ENCODE results near the gene WEE2.
"Not testable (repeated sequence)": the region's sequence is repeated elsewhere in the genome, so short reads cannot be mapped to it uniquely, and the experiment has no call there.

WEE2 gene

DNA sequence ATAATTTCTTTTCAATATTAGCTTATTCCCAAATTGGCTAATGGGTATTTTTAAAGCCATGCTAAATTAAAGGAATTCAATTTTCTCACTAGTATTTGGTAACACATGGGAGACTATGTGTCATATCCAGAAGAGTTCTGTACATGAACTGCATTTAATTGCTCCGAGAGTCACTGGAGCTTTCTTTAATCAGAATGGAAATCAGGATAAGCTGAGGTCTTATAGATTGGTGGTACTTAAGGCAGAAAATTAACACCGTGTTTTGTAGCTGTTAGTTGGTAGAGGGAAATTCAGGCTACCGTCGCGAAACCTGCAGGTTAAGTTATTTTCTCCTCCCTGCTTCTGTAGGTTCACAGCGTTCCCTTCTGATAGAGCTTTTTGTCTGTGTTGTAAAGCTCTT is at the start of gene WEE2:
TSS of gene WEE2 (plus strand) at position 3 of the 400 bp plus-strand sequence. CDS start 406 bp downstream, outside the sequence.
- DNase-seq: no peak

DNA sequence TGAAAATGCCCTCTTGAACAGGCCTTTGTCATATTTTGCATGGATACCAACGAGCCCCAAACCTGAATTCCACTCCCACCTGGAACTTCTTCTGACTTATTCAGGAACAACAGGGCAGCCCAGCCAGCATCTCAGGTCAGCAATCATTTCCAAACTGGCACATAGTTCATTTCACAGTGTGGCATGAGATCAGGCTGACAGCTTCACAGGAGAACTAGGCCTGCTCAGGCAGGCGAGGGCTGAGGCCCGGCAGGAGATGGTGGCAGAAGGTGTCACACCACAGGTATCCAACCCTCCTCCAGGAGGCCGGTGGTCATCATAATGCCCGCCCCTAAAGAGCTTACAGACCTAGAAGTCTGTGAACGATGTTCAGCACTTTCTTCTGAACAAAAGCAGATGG is 48.7 kb upstream of the WEE2 start:
- no peak for DNase-seq

DNA sequence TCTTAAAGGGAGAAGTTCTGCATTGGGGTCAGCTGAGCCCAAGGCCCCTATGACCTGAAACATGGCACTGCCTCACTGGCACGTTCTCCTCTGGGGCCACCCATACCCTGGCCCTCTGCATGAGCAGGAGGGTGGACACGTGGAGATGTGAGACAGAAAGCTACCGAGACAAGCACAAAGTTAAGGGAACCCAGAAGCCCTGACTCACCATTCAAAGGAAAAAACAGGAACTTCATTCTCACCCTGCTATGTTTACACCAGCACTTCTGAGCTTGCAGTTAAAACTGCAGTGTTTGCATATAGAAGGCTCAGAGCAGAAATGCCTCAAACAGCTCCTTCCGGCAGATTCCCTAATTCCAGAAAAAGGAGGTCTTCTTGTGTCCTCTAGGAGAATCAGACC is 47.9 kb upstream of the WEE2 start:
- no peak for DNase-seq

DNA sequence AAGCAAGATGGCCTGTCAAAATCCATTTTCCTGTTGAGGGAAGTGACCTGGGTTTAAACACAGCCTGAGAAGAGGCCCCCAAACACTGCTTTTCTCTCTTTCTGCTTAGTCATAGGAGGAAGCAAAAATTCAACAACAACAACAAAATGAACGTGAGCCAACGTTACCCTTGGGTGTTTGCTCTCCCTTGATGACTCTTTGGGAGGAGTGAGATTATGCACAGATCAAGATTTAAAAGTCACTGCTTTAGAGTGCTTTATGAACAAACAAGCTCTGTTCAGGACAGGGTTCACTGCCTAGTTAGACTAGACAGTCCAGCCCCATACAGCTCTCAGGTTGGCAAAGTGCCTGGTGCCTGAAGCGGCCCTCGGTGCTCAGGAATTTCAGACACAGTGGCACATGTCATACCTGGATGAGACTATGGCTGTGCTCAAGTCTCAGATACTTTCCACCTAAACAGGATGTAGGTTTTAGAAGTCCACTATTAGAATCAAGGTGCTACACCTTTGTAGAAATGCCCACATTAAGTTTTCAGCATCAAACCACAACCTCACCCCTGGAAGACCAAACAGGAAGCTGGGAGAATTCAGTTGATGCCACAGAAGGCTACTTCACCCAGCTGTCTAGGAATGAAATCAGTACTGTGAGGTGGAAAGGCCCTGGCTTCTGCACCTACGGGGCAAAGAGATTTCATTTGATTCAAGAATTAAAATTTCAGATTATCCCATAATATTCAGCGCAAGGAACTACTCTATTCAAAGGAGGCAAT is 44.9 kb upstream of the WEE2 start:
- no peak for DNase-seq

DNA sequence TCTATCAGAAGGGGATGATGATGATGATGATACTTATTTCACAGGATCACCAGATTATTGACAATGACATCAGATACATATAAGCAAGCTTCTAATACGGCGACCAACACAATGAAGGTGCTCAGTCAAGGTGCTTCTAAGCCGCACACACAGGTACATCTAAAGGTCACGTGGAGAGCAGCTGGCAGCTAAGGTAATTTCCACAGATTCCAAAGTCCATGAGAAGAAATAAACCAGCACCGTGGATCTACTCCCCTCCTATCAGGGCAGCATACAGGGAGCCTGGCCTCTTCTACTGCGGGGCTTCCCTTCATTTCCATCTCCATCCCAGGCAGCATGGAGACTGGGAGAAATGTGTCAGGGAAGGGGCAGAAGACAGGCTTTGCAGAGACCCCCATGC is 43.7 kb upstream of the WEE2 start:
- no peak for DNase-seq

DNA sequence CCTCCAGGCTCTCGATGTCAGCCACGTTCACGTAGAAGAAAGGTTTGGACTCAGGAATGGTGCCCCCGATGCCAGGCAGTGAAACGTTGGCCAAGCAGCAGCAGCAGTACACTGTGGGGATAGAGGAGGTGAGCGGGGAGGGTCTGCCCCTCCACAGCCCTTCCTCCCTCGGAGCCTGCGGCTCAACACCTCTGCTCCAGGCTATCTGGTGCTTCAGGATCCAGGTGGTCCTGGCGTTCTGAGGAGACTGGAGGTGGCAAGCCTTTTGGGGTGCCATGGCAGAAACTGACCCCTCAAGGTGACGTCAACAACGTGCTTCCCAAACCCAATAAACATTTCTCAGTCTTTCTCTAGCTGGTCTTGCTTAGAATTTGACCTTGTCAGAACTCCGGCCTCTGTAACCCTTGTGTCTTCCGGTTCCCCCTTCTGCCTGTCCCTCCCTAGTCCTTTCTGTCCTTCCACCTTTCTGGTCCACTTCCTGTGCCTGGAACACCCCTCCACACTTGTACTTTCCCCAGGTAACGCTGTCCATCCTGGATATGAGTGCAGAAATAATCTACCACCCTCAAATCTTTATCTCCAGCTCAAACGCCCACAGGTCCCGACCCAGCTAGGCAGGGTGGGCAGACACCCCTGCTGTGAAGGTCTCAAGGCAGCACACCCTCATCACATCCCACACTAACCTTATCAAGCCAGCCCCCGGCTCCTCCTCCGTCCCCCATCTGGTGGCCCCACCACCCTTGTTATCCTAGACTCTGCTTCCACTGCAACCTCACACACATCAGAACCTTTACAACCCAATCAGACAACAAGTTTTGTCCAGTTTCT is 42.7 kb upstream of the WEE2 start:
- no peak for DNase-seq

DNA sequence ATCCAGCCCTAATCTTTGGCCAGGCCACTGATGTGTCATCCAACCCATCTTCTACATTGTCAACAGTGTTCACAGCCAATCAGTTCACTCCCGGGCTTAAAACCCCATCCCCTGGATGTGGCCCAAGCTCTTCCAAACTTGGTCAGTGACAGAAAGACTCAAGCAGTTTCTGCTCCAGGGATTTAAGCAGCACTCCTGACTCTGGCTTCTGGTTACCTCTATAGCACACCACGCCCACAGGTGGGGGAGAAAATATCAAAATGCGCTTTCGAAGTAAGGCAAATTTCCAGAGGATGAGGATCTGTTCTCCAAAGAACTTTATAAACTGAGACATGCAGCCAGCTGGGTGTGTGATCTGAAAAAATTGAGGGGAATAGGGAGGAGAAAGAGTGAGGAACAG is 42.1 kb upstream of the WEE2 start:
- DNase-seq: no peak

DNA sequence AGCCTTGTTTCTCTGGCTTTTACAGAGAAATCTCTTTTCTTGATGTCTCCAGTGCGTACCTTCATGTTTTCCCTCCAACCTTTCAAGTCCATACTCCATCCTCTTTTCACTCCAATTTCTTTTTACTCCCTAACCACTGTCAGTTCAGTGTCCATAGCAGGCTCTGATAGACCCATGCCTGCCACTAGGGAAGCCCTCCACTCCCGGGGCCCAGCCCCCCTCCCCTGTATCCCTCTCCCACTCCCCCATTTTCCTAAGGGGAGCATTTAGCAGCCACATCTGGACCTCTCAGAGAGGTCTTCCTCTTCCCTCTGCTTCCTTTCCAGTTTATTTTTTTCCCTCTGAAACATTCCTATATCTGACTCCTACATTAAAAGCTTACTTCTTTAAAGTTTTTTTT is 39.3 kb upstream of the WEE2 start:
- DNase-seq: no peak

DNA sequence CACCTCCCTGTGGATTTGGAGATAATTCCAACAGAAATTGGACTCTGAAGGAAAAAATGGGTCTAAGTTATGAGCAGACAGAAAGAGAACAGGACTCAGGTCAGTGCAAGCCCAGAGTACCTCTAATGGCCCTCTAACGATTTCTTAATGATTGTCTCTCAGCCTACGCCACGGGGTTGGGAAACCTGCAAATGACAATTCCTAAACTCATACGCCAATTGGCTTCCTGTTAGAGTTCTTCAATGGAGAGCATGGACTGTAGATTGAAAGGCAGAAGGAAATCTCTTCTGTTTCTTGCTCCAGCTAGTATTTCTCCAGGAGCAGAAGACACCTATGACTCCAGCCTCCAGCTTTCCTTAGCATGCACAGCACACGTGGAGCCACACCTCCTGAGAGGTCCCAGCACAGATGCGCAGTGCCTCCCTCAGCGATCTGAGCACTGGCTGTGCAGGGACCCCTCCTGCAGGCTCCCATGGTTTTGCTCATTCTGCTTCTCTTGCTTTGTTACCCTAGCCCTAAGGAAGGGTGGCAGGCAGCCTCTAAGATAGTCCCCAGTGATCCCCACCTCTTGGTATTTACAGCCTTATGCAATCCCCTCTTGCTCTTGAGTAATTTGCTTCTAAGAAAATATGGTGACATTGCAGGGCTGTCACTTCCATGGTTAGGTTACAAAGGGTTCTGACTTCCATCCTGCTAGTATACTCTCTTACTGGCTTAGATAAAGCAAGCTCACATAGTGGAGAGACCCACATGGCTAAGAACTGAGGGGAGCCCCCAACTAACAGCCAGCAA is 36.3 kb upstream of the WEE2 start:
- no peak for DNase-seq

DNA sequence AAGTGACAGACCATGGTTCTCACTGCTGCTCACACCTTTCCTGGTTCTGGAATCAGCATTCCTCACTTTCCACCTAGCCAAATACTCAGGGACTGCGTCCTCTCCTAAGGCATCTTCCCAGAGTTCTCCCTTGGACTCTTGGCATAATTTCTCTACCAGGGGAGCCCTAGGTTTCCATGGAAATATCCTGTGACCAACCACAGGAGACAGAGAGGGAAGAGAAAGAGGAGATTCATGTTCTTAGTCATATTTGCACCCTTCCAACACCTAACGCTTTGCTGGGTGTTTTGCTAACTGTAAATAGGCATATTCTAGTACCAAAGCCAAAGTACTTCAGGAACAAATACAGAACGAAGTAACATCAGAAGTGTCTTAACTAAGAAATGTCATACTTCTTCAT is 34.8 kb upstream of the WEE2 start:
- DNase-seq: no peak

DNA sequence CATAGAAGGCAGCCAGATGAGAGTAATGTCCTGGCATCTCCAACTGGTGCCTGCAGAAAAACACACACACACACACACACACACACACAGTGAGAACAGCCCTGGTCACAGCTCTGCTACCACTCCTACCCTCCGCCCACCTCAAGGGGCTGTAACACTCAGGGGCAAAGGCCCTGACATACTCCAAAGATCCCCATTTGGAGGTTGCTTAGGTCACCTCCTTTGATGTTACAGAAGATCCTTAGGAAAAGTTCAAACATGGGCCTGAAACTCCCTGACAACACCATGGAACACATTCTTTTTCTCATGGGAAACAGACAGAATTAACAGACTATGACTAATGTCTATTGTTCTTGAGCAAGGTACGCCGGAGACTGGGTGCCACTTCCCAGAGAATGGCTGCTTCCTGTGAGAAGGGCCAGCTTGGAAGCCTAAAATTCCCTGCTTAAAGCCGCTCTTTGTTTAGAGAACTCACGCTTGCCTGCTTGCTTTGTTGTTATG is 33.9 kb upstream of the WEE2 start:
- no peak for DNase-seq

DNA sequence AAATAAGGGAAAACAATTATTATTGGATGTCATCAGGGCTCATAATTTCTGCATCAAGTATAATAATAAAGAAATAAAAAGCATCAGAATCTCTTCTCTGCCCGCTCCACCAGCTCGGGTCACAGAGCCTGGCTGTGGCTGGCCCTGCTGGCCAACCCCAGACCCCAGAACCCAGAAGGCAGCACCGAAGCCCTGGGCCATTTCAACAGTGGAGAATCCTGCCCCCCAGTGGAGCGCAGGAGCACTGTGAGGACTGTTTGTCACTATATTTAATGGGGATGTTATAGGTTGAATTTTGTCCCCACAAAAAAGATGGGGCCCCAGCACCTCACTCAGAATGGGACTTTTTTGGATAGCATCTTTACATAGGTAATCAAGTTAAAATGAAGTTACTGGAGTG is 33.5 kb upstream of the WEE2 start:
- DNase-seq: no peak

DNA sequence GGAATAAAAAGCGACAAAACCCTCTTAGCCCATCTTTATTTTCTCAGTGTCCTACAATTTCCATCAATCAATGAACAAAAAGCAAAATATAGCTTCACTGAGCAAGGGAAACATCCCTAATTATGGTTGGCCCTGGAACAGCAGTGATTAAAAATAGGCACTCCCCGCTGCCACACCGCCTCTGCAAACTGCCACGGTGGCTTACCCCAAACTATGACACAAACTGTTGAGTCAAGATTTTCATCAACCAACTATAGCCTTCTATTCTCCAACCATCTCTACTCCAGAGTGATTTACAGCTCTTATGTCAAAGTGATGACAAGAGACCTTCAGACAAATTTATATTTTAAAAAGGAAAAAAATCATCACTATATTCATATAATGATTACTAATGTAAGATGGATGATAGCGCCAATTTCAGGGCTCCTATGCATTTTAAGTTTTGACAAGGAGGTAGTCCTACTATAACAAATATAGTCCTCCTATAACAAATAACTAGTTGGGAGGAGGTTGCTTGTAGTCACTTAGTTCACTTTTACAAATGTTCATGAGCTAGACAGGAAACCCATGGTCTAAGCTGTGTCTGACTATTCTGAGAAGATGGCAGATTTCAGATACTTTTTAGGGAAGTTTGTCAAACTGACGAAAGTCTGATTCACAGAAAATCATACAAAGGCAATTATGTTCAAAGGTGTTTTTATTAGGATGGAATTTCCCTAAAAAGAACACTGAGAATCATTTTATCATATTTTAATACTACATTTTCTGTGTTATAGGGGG is 32.5 kb upstream of the WEE2 start:
- no peak for DNase-seq

DNA sequence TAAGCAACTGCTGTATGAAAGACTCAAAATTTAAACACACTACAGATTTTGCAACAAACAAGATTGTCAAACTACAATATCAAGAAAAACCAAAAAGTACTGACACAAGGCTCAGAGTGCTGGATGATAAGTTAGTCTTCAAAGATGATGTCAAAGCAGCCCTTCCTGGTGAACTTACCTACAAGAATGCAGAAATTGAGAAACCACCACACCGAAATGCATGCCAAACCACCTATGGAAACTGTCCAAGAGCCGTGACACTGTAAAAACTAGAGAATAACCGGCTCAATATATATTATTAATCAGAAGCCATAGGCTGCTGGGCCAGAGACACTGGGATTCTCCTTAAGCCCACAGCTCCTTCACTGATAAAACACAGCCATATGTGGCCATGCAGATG is 31.5 kb upstream of the WEE2 start:
- no peak for DNase-seq

DNA sequence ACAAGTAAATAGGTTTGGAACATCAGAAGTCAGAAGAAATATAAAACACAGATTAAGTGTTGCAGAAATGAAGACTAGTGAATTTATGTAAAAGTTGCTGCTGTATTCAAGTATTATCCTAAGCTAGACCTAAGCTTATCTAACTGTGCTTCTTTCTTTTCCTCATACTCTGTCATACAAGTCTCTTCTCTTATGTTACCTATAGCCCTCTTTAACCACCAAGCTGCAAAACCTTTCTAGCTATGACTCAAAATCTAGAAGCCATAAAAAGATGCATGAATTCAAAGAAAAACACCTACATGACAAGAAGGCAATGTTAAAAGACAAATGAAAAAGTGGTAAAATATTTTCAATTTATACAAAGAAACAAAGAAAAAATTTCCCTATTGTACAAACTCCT is 29.1 kb upstream of the WEE2 start:
- DNase-seq: no peak

DNA sequence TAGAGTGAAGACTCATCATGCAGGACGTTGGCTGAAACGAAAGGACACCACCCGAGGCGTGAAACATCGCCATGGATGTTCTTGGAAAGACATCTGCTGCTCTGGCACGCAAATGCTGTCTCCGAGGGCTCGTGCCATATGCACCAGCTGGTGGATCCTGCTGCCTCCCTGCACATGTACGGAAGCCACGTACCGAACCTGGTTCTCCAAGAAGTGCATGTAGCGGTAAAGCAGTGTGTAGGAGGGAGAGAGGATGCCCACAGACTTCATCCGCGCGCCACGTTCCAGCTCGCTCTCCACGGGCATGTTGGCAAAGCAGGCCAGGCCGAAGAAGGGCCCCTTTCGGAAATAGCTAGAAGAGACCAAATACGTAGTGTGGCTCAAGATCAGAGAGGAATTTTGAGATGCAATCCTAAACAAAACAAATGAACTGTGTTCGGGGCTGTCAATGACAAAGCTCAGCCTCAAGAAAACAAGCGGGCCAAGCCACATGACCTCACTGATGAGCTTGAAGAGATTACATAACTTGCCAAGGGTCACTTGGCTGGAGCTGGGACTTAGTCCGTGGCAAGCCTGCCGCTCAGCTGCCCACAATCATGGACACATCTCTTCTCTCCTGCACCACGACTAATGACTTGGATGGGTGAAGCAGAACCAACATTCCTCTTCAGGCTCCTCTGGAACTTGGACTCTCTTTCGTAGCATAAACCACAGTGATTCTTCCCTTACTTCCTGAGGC is 22.7 kb upstream of the WEE2 start:
- DNase-seq: no peak

DNA sequence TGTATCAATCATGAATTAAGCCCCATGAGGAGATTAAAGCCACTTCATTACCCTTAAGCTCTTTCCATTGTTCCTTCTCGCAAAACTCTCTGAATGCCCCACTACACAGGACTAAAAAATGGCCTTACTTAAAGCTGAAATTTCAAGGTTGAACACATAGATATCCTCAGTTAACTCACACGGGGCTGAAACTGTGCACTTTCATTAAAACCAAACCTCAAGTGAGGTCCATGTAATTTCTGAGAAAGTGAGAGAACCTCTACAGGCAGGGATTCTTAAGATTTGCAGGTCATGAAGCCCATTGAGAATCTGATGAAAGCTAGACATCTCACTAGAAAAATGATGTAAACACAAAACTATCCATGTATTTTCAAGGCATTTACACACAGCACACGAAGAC is 22.1 kb upstream of the WEE2 start:
- no peak for DNase-seq

DNA sequence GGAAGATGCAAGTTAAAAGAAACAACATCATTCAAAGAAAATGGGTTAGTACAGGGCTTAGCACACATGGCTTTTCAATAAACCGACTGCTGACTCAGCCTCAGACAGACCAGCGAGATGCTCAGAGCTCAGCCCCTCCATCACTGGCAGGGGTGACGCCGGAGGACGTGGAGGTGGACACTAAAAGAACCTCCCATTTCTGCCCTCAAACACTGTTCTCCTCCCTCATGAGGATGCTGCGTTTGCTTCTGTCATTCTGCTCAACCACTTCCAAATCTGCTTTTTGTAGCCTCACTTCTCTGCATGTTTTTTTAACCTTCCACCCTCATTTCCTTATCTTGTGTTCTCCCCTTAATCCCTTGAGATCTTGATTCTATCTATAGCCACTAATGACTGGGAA is 21.5 kb upstream of the WEE2 start:
- DNase-seq: no peak

DNA sequence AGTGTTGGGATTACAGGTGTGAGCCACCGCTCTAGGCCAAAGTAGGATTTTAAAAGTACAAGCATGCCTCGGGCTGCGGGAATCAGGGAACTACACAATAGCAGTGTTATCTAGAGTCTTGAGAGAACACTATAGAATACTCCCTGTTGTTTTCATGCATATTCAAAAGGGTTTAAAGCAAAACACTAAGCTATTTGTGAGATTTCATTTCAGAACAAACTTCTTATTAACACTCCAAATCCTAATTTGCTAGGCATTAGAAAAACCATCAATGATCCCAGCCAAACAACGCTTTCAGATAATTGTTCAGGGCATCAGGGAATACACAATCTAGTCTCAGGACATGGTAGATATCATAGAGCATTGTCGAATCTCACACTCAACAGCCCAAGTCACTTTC is 20.1 kb upstream of the WEE2 start:
- DNase-seq: no peak

DNA sequence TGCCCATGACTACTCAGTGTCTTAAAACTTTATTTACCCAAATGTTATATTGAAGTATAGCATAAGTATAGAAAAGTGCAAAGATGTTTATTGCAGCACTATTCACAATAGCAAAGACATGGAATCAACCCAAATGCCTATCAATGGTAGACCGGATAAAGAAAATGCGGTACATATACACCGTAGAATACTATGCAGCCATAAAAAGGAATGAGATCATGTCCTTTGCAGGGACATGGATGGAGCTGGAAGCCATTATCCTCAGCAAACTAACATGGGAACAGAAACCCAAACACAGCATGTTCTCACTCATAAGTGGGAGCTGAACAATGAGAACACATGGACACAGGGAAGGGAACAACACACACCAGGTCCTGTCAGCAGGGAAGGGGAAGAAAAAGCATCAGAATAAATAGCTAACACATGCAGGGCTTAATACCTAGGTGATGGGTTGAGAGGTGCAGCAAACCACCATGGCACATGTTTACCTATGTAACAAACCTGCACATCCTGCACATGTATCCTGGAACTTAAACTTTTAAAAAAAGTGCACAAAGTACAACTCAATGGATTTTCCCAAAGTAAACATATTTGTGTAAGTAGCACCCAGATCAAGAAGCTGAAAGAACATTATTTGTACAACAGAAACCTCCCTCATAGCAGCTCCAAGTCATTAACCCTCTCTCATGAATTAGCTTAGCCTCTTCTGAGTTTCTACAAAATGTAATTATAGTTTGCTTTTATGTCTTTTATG is 18.9 kb upstream of the WEE2 start:
- DNase-seq: not testable (repeated sequence)

DNA sequence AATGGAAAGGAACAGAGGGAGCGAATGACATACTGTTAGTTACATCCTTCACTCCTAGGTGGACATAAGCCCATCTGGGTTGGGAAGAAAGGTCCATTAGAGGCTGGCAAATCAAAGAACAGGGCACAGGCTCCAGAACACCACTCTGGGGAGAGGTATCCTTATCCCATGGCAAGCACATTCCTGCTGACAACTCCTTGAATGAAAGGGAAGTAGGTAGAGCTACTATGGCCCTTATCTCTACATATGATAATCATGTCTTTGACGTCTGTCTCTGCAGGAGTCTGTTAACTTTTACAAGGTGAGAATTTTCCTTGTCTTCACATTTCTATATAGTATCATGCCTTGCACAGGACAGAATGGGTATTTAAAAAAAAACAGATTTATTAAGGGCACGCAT is 16.6 kb upstream of the WEE2 start:
- DNase-seq: no peak

All from stimulated activated CD4-positive, alpha-beta T cell treated with anti-CD3 and anti-CD28 coated beads, Interleukin-2, amount 100 ng/mL, for 48 hours (primary cell).